Kidney (tissue), 14 donors: ENCODE data around the gene RABEP2. TPM values are rescaled to one million over a fixed set of nuclear protein-coding genes. Genes with fewer than 3 reads are reported as not detected.

Source experiments
- DNase-seq, 5 donors: peaks; one replicate each; pipeline ENCODE4 v3.0.0-alpha.2; 2013 to 2020
- FAIRE-seq: peaks from 2 replicates; lab custom pipeline; 2012; peaks lifted over from hg19 to GRCh38; lab: Jason Lieb, UNC
- H3K27ac ChIP-seq, 2 donors: one replicate each; pipeline ENCODE4 v1.7.0; 2013; ENCODE audit warnings: low read depth in 2 of 2, low read length in 2 of 2, inconsistent platforms in 1 of 2
- H3K27me3 ChIP-seq: one replicate; pipeline ENCODE4 v1.7.1; 2013; ENCODE audit warnings: low read length, inconsistent platforms; ENCODE audit not compliant: control insufficient read depth, insufficient read depth
- H3K36me3 ChIP-seq, 3 donors: one replicate each; pipeline versions ENCODE4 v1.7.0 to v1.7.1; 2013; ENCODE audit warnings: low read length in 3 of 3, control low read depth in 1 of 3, inconsistent platforms in 1 of 3; ENCODE audit not compliant: insufficient read depth in 3 of 3, control insufficient read depth in 2 of 3
- H3K4me1 ChIP-seq, 3 donors: one replicate each; pipeline versions ENCODE4 v1.7.0 to v1.7.1; 2013; ENCODE audit warnings: low read length in 3 of 3, inconsistent platforms in 1 of 3, low read depth in 1 of 3; ENCODE audit not compliant: control insufficient read depth in 2 of 3, insufficient read depth in 2 of 3
- H3K4me3 ChIP-seq, 3 donors: one replicate each; pipeline versions ENCODE4 v1.7.0 to v1.8.1; 2013; ENCODE audit warnings: low read length in 3 of 3, control low read depth in 1 of 3, inconsistent platforms in 1 of 3
- H3K9ac ChIP-seq, 3 donors: one replicate each; pipeline versions ENCODE4 v1.7.0 to v1.7.1; 2013; ENCODE audit warnings: low read length in 3 of 3, control low read depth in 1 of 3, inconsistent platforms in 1 of 3
- H3K9me3 ChIP-seq, 3 donors: one replicate each; pipeline versions ENCODE4 v1.7.0 to v1.7.1; 2013; ENCODE audit warnings: low read length in 3 of 3, control low read depth in 1 of 3, inconsistent platforms in 1 of 3; ENCODE audit not compliant: control insufficient read depth in 2 of 3, insufficient read depth in 1 of 3
- intact Hi-C: fragments of 100-400 bp; cut with DNase I; formaldehyde crosslinking; loops from one replicate; pipeline ENCODE4 v1.11.1; 2022
- polyA plus RNA-seq: library from polyadenylated mRNA; stranded (reverse); fragments of 350-450 nt; fragmentation: Illumina TruSeq; extraction: RNeasy Lipid Tissue Mini Kit (QIAGEN cat#74804); gene quantifications from one replicate; pipeline ENCODE4 v1.2.3, GENCODE V29; 2014; ENCODE audit warnings: low read depth, low replicate concordance; ENCODE audit not compliant: insufficient read depth
- total RNA-seq: library from RNA; stranded (reverse); fragmentation: NEBNext Ultra II Directional; extraction: Animal tissue kit (Norgen Biotek cat#: 25700); gene quantifications from one replicate; pipeline ENCODE4 v1.2.1, GENCODE V29; 2021
- TF ChIP-seq, protein P1 (sequence below): IDR thresholded peaks from 3 replicates; pipeline ENCODE4 v1.5.1; 2012; ENCODE audit warnings: mild to moderate bottlenecking, moderate library complexity, borderline replicate concordance; ENCODE audit not compliant: insufficient read depth; ENCODE audit errors: extremely low read depth
- donor health status: control.
- donor health status: control.
- donor health status: control.
- donor health status: control.
- donor health status: control.
- donor health status: DM: yes; HTN: yes; CAD: no.
- donor health status: Normal renal cell carcinoma (clear cell type).

RABEP2 gene
- total and polyA plus RNA-seq, 2 donors from 2014 or later = 21.0 to 30.1 TPM

DNA sequence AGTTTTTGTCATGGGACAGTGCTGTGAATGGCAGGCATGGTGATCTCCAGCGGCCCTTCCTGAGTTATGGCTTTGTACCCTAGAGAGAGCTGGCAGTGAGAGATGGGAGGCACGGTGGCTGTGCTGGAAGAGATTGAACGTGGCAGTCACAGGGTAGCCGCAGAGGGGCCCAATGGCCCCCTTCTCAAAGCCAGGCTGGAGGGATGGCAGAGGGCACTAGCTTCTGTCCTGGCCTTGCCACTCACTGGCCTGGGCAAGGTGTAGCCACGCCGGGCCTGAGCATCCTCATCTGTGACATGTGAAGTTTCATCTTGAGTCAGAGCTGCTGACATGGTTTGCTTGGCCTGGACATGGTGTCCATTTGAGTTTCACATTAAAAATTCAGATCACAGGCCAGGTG, 50.6 kb downstream of the RABEP2 start:
- no peaks in the 10 kb centered on the region for H3K27me3 ChIP-seq
- H3K4me1 ChIP-seq = peaks cover 0 to 3% (median 3%) of the 10 kb centered on the region in 3 donors
- FAIRE-seq (no peak), DNase-seq (no peak)
- no peak overlapping the region for H3K9ac ChIP-seq
- peaks cover 4 to 18% (median 10%) of the 10 kb centered on the region in 3 donors for H3K36me3 ChIP-seq
- TF ChIP-seq, protein P1, sequence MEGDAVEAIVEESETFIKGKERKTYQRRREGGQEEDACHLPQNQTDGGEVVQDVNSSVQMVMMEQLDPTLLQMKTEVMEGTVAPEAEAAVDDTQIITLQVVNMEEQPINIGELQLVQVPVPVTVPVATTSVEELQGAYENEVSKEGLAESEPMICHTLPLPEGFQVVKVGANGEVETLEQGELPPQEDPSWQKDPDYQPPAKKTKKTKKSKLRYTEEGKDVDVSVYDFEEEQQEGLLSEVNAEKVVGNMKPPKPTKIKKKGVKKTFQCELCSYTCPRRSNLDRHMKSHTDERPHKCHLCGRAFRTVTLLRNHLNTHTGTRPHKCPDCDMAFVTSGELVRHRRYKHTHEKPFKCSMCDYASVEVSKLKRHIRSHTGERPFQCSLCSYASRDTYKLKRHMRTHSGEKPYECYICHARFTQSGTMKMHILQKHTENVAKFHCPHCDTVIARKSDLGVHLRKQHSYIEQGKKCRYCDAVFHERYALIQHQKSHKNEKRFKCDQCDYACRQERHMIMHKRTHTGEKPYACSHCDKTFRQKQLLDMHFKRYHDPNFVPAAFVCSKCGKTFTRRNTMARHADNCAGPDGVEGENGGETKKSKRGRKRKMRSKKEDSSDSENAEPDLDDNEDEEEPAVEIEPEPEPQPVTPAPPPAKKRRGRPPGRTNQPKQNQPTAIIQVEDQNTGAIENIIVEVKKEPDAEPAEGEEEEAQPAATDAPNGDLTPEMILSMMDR = no peak
- H3K4me3 ChIP-seq = no peak overlapping the region
- intact Hi-C loops = no loop called here
- H3K9me3 ChIP-seq = no peaks in the 10 kb centered on the region
- no peak overlapping the region for H3K27ac ChIP-seq

DNA sequence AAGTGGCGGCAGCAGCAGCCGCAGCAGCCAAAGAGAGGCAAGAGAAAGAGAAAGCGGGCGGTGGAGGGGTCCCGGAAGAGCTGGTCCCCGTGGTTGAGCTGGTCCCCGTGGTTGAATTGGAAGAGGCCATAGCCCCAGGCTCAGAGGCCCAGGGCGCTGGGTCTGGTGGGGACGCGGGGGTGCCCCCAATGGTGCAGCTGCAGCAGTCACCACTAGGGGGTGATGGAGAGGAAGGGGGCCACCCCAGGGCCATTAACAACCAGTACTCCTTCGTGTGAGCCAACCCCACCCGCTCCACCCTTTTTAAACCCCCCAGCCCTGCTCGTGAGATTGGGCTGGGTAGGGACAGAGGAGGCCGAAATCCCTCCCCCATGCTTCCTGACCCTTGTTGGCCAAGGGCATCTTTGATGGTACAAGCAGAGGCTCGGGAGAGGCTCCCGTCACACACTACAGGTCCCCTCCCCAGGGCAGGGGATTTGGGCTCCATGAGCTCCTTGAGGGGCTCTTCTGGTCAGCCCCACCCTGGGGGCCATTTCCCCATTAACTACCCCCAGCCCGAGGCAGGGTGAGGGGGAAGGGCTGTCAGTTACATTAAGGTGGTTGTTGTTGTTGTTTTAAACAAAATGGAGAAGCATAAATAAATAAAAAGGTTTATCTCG, 51.4 kb downstream of the RABEP2 start:
- FAIRE-seq (no peak), DNase-seq (peak in 1 of 5 donors; percentile 54)
- Histone ChIP-seq H3K36me3 (peaks cover 4 to 24% (median 13%) of the 10 kb centered on the region in 3 donors), H3K4me1 (no peaks in the 10 kb centered on the region), H3K27ac (no peak overlapping the region), H3K4me3 (no peak overlapping the region), H3K9ac (no peak overlapping the region), H3K27me3 (no peaks in the 10 kb centered on the region), H3K9me3 (no peaks in the 10 kb centered on the region)
- TF ChIP-seq, protein P1 = peak; percentile 61
- intact Hi-C loops = no loop called here

DNA sequence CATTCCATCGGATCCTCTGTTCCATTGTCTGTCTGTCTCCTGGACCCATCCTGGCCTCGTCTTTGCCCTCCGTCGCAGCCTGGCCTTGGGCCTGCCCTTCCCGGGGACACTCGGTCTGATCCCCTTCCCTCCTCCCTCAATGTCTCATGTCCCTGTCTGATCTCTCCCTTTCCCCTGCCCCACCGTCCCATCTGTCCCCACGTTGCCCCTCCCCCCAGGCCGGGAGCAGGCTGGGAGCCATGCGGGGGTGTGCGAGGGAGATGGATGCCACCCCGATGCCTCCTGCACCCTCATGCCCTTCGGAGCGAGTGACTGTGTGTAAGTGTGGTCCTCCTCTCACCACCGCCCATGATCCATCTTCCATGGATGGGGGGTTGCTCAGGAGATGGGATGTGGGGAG, 52.1 kb downstream of the RABEP2 start:
- Histone ChIP-seq H3K4me1 (no peaks in the 10 kb centered on the region), H3K27ac (no peak overlapping the region), H3K27me3 (no peaks in the 10 kb centered on the region), H3K9ac (no peak overlapping the region), H3K9me3 (no peaks in the 10 kb centered on the region), H3K4me3 (no peak overlapping the region), H3K36me3 (peaks cover 4 to 26% (median 13%) of the 10 kb centered on the region in 3 donors)
- TF ChIP-seq, protein P1 = no peak
- FAIRE-seq (no peak), DNase-seq (no peak)
- intact Hi-C loops = no loop called here
